Thoracic aorta (tissue), 2 donors: ENCODE measurements around the gene UROC1. TPM values are rescaled to one million over a fixed set of nuclear protein-coding genes. Genes with fewer than 3 reads are reported as not detected.

ENCODE experiments used
- ATAC-seq: fragments of 150-250 bp; one replicate; pipeline ENCODE4 v1.8.0; 2017; ENCODE audit warnings: low read depth; ENCODE audit not compliant: insufficient number of reproducible peaks, low FRiP score
- DNase-seq: peaks from one replicate; pipeline ENCODE4 v3.0.0-alpha.2; 2020; ENCODE audit warnings: low spot score
- H3K27ac ChIP-seq, 2 donors: fragments of 200-600 bp; sonication (generic); 1 replicate in 1 of 2; 2 replicates in 1 of 2; pipeline ENCODE4 v1.5.1; 2016; ENCODE audit warnings: mild to moderate bottlenecking in 2 of 2, moderate library complexity in 2 of 2
- H3K27me3 ChIP-seq: fragments of 200-600 bp; sonication (generic); replicated peaks from 2 replicates; pipeline ENCODE4 v1.6.0; 2016; ENCODE audit warnings: mild to moderate bottlenecking; ENCODE audit not compliant: insufficient read depth
- H3K36me3 ChIP-seq: fragments of 200-600 bp; sonication (generic); one replicate; pipeline ENCODE4 v1.5.1; 2016
- H3K4me1 ChIP-seq, 2 donors: fragments of 200-600 bp; sonication (generic); 1 replicate in 1 of 2; 2 replicates in 1 of 2; pipeline versions ENCODE4 v1.5.1 to v1.6.0; 2016; ENCODE audit warnings: low read depth in 2 of 2, mild to moderate bottlenecking in 1 of 2; ENCODE audit not compliant: control insufficient read depth in 1 of 2
- H3K4me3 ChIP-seq: fragments of 200-600 bp; sonication (generic); 2 replicates; pipeline ENCODE4 v1.5.1; 2016; ENCODE audit warnings: mild to moderate bottlenecking
- H3K9me3 ChIP-seq: fragments of 200-600 bp; sonication (generic); 2 replicates; pipeline ENCODE4 v1.5.1; 2016
- CTCF ChIP-seq: fragments of 200-600 bp; sonication (generic); IDR thresholded peaks from one replicate; pipeline ENCODE4 v1.5.1; 2019; ENCODE audit warnings: antibody characterized with exemption
- total RNA-seq, 2 donors: library from RNA; depleted of rRNA; stranded (reverse); fragments of >200 nt; gene quantifications; one replicate each; pipeline versions ENCODE4 v1.1.0 to v1.2.3, GENCODE V29; 2016

UROC1 gene
- total RNA-seq, 2 donors from 2014 or later = not detected

- DNase-seq (no peak), ATAC-seq (no peak)
- Histone ChIP-seq H3K9me3 (no peaks in the 10 kb centered on the region), H3K4me1 (no peaks in the 10 kb centered on the region), H3K27me3 (no peaks in the 10 kb centered on the region), H3K4me3 (no peak overlapping the region), H3K36me3 (no peaks in the 10 kb centered on the region), H3K27ac (no peak overlapping the region)
- no peak for TF ChIP-seq CTCF
Observed at GRCh38 chr3:126493051-126493450, 24.5 kb downstream of the UROC1 start.

GRCh38 chr3:126491221-126492013 lies 26.2 kb downstream of the UROC1 start:
- H3K4me1 ChIP-seq = peaks cover 4 to 11% of the 10 kb centered on the region in 2 donors
- DNase-seq (no peak), ATAC-seq (no peak)
- no peaks in the 10 kb centered on the region for H3K36me3 ChIP-seq
- H3K27me3 ChIP-seq = no peaks in the 10 kb centered on the region
- no peaks in the 10 kb centered on the region for H3K9me3 ChIP-seq
- H3K27ac ChIP-seq = no peak overlapping the region
- H3K4me3 ChIP-seq = no peak overlapping the region
- no peak for TF ChIP-seq CTCF

- no peaks in the 10 kb centered on the region for H3K27me3 ChIP-seq
- H3K9me3 ChIP-seq = no peaks in the 10 kb centered on the region
- H3K4me1 ChIP-seq = peaks cover 4 to 11% of the 10 kb centered on the region in 2 donors
- no peak for ATAC-seq
- no peaks in the 10 kb centered on the region for H3K36me3 ChIP-seq
- no peak overlapping the region for H3K27ac ChIP-seq
- DNase-seq = no peak
- no peak overlapping the region for H3K4me3 ChIP-seq
- TF ChIP-seq CTCF = no peak
Observed at GRCh38 chr3:126490619-126491018, 27.0 kb downstream of the UROC1 start.

- no peak overlapping the region for H3K4me3 ChIP-seq
- no peaks in the 10 kb centered on the region for H3K36me3 ChIP-seq
- DNase-seq = no peak
- no peak for ATAC-seq
- no peak overlapping the region for H3K27ac ChIP-seq
- H3K9me3 ChIP-seq = no peaks in the 10 kb centered on the region
- no peaks in the 10 kb centered on the region for H3K27me3 ChIP-seq
- no peak for TF ChIP-seq CTCF
- H3K4me1 ChIP-seq = peaks cover 4 to 11% of the 10 kb centered on the region in 2 donors
Observed at GRCh38 chr3:126488886-126489569, 28.5 kb downstream of the UROC1 start.

GRCh38 chr3:126488185-126488584 lies 29.4 kb downstream of the UROC1 start:
- Histone ChIP-seq H3K27ac (no peak overlapping the region), H3K4me3 (no peak overlapping the region), H3K36me3 (no peaks in the 10 kb centered on the region), H3K27me3 (no peaks in the 10 kb centered on the region), H3K4me1 (peaks cover 4 to 11% of the 10 kb centered on the region in 2 donors), H3K9me3 (no peaks in the 10 kb centered on the region)
- no peak for DNase-seq
- ATAC-seq = no peak
- TF ChIP-seq CTCF = no peak
